Stomach (tissue), 4 donors: ENCODE measurements around the gene C22orf31.

Source experiments
- CTCF ChIP-seq, 7 experiments: fragments of 450-650 bp in 4 of 7; fragments of 200-600 bp in 3 of 7; sonication (generic) in 3 of 7; IDR thresholded peaks; one replicate each; pipeline ENCODE4 v1.5.1; 2016 to 2019; ENCODE audit warnings: antibody characterized with exemption in 7 of 7, control low read depth in 2 of 7, mild to moderate bottlenecking in 1 of 7
- EP300 ChIP-seq: sonication (generic); formaldehyde crosslinking; IDR thresholded peaks from one replicate; pipeline ENCODE4 v1.6.1; 2017; ENCODE audit warnings: antibody characterized with exemption
- POLR2A ChIP-seq, 4 donors: fragments of 450-650 bp; IDR thresholded peaks; one replicate each; pipeline ENCODE4 v1.6.1; 2016; ENCODE audit warnings: antibody characterized with exemption in 4 of 4, control low read depth in 2 of 4, mild to moderate bottlenecking in 1 of 4, moderate library complexity in 1 of 4
- POLR2AphosphoS5 ChIP-seq, 3 donors: sonication (generic); formaldehyde crosslinking; IDR thresholded peaks; one replicate each; pipeline ENCODE4 v1.6.1; 2016; ENCODE audit warnings: antibody characterized with exemption in 3 of 3

- TF ChIP-seq POLR2A (IDR thresholded peaks at IDR 0.05) (no peak), CTCF (IDR thresholded peaks at IDR 0.05) (no peak), POLR2AphosphoS5 (IDR thresholded peaks at IDR 0.05) (no peak), EP300 (no peak)
These were observed at the start of gene C22orf31 for GRCh38 chr22:29061773-29062172.
